H1 (cell line): ENCODE measurements around the gene TTC24. TPM values are rescaled to one million over a fixed set of nuclear protein-coding genes. Genes with fewer than 3 reads are reported as not detected.

Source experiments
- CTCF ChIA-PET: fragments of 300-600 bp; sonication (Branson Sonifier 250); formaldehyde crosslinking; loops from one replicate; lab custom pipeline; 2021; ENCODE audit not compliant: partially characterized antibody; lab: Charles Lee
- POLR2A ChIA-PET: fragments of 300-600 bp; sonication (Branson Sonifier 250); formaldehyde crosslinking; loops from one replicate; lab custom pipeline; 2021; ENCODE audit warnings: inconsistent platforms; ENCODE audit not compliant: partially characterized antibody; lab: Charles Lee
- DNase-seq, 2 experiments: peaks; one replicate each; pipeline versions ENCODE4 v3.0.0 to v3.0.0-alpha.2; 2010 to 2022; ENCODE audit warnings: low spot score in 2 of 2, low read depth in 1 of 2, mixed read lengths in 1 of 2
- FAIRE-seq: peaks from 2 replicates; lab custom pipeline; 2011; peaks lifted over from hg19 to GRCh38; lab: Jason Lieb, UNC
- H2AFZ ChIP-seq: 2 replicates; pipeline ENCODE4 v1.8.1; 2012; ENCODE audit warnings: low read length, inconsistent platforms
- H2AK5ac ChIP-seq: 2 replicates; pipeline ENCODE4 v1.6.1; 2013; ENCODE audit warnings: low read depth, low read length
- H2BK120ac ChIP-seq: replicated peaks from 2 replicates; pipeline ENCODE3; 2013; ENCODE audit warnings: low read depth, low read length, inconsistent platforms
- H2BK12ac ChIP-seq: 2 replicates; pipeline ENCODE4 v1.6.1; 2013; ENCODE audit warnings: low read depth, low read length
- H2BK15ac ChIP-seq: 2 replicates; pipeline ENCODE4 v1.6.1; 2013; ENCODE audit warnings: low read length
- H2BK20ac ChIP-seq: 2 replicates; pipeline ENCODE4 v1.6.1; 2013; ENCODE audit warnings: low read length
- H2BK5ac ChIP-seq: 2 replicates; pipeline ENCODE4 v1.6.1; 2013; ENCODE audit warnings: low read depth, low read length
- H3K14ac ChIP-seq: 2 replicates; pipeline ENCODE4 v1.6.1; 2013; ENCODE audit warnings: inconsistent platforms; ENCODE audit not compliant: insufficient read length
- H3K18ac ChIP-seq: 2 replicates; pipeline ENCODE4 v1.6.1; 2013; ENCODE audit warnings: low read length; ENCODE audit errors: extremely low read depth
- H3K23ac ChIP-seq: 2 replicates; pipeline ENCODE4 v1.6.1; 2013; ENCODE audit warnings: inconsistent platforms; ENCODE audit not compliant: insufficient read length
- H3K23me2 ChIP-seq: 2 replicates; pipeline ENCODE4 v1.6.1; 2013; ENCODE audit warnings: low read depth, low read length
- H3K27ac ChIP-seq: 2 replicates; pipeline ENCODE4 v1.6.1; 2011; ENCODE audit warnings: low read depth, low read length, inconsistent platforms
- H3K27me3 ChIP-seq, 4 experiments: replicated peaks in 1 of 4; 1 replicate in 1 of 4; 2 replicates in 3 of 4; pipeline versions ENCODE4 v1.6.1 to v1.8.1; 2011 to 2013; ENCODE audit warnings: low read length in 3 of 4, mild to moderate bottlenecking in 3 of 4, inconsistent platforms in 2 of 4, mixed read lengths in 2 of 4, moderate library complexity in 1 of 4; ENCODE audit not compliant: control insufficient read depth in 3 of 4, insufficient read depth in 3 of 4; ENCODE audit errors: extremely low read depth in 1 of 4
- H3K36me3 ChIP-seq, 4 experiments: 2 replicates each; pipeline versions ENCODE4 v1.6.1 to v1.8.1; 2011 to 2013; ENCODE audit warnings: mild to moderate bottlenecking in 4 of 4, low read length in 3 of 4, moderate library complexity in 2 of 4, control low read depth in 1 of 4, inconsistent platforms in 1 of 4; ENCODE audit not compliant: insufficient read depth in 4 of 4, control insufficient read depth in 2 of 4
- H3K4ac ChIP-seq: replicated peaks from 2 replicates; pipeline ENCODE3; 2013; ENCODE audit warnings: low read length, low read depth, mixed read lengths, inconsistent platforms; ENCODE audit not compliant: insufficient read length
- H3K4me1 ChIP-seq, 4 experiments: replicated peaks in 1 of 4; 1 replicate in 1 of 4; 2 replicates in 3 of 4; pipeline versions ENCODE4 v1.6.1 to v1.8.1; 2011 to 2013; ENCODE audit warnings: low read length in 3 of 4, inconsistent platforms in 2 of 4, mixed read lengths in 1 of 4; ENCODE audit not compliant: insufficient read depth in 4 of 4, control insufficient read depth in 3 of 4
- H3K4me2 ChIP-seq, 2 experiments: 2 replicates each; pipeline versions ENCODE4 v1.6.1 to v1.8.1; 2011 to 2013; ENCODE audit warnings: low read depth in 2 of 2, low read length in 2 of 2, control low read depth in 1 of 2, inconsistent platforms in 1 of 2, mild to moderate bottlenecking in 1 of 2; ENCODE audit not compliant: insufficient read depth in 1 of 2
- H3K4me3 ChIP-seq, 4 experiments: fragments of 200-600, 300-600 bp in 1 of 4; sonication (generic), shearing (Covaris generic), sonication (Bioruptor Twin) in 1 of 4; 2 replicates each; pipeline versions ENCODE4 v1.5.1 to v1.8.1; 2011 to 2016; ENCODE audit warnings: low read length in 4 of 4, low read depth in 3 of 4, control low read depth in 2 of 4, inconsistent platforms in 2 of 4, mild to moderate bottlenecking in 2 of 4, mixed read lengths in 1 of 4, moderate library complexity in 1 of 4; ENCODE audit not compliant: insufficient read depth in 2 of 4; ENCODE audit errors: extremely low read depth in 1 of 4
- H3K56ac ChIP-seq: replicated peaks from 2 replicates; pipeline ENCODE3; 2013; ENCODE audit warnings: low read depth, mild to moderate bottlenecking, mixed read lengths, low read length, inconsistent platforms; ENCODE audit not compliant: insufficient read length
- H3K79me1 ChIP-seq: 2 replicates; pipeline ENCODE4 v1.6.1; 2013; ENCODE audit warnings: low read depth, low read length, control low read depth
- H3K79me2 ChIP-seq, 2 experiments: 2 replicates each; pipeline versions ENCODE4 v1.6.1 to v1.8.1; 2012 to 2013; ENCODE audit warnings: low read length in 2 of 2, mild to moderate bottlenecking in 2 of 2, inconsistent platforms in 1 of 2; ENCODE audit not compliant: insufficient read depth in 2 of 2, control insufficient read depth in 1 of 2
- H3K9ac ChIP-seq, 4 experiments: replicated peaks in 1 of 4; 1 replicate in 1 of 4; 2 replicates in 3 of 4; pipeline versions ENCODE4 v1.6.1 to v1.8.1; 2011 to 2013; ENCODE audit warnings: low read depth in 3 of 4, low read length in 3 of 4, control low read depth in 2 of 4, mild to moderate bottlenecking in 2 of 4, moderate library complexity in 2 of 4, inconsistent platforms in 1 of 4; ENCODE audit errors: extremely low read depth in 1 of 4
- H3K9me3 ChIP-seq, 2 experiments: 2 replicates each; pipeline versions ENCODE4 v1.6.1 to v1.8.1; 2012 to 2013; ENCODE audit warnings: mild to moderate bottlenecking in 2 of 2, moderate library complexity in 2 of 2, control low read depth in 1 of 2, inconsistent platforms in 1 of 2, low read depth in 1 of 2, low read length in 1 of 2, mixed read lengths in 1 of 2; ENCODE audit not compliant: insufficient read depth in 2 of 2
- H4K20me1 ChIP-seq, 2 experiments: replicated peaks in 1 of 2; 2 replicates each; pipeline versions ENCODE3 to v1.8.1; 2011 to 2013; ENCODE audit warnings: inconsistent platforms in 2 of 2, low read length in 2 of 2, mild to moderate bottlenecking in 1 of 2; ENCODE audit not compliant: insufficient read depth in 2 of 2, control insufficient read depth in 1 of 2
- H4K5ac ChIP-seq: 2 replicates; pipeline ENCODE4 v1.6.1; 2013; ENCODE audit warnings: low read length, low read depth, mixed read lengths, inconsistent platforms; ENCODE audit not compliant: insufficient read length
- H4K8ac ChIP-seq: 2 replicates; pipeline ENCODE4 v1.8.0; 2013; ENCODE audit warnings: mild to moderate bottlenecking, moderate library complexity, low read length, inconsistent platforms; ENCODE audit not compliant: insufficient read depth; ENCODE audit errors: extremely low read depth
- H4K91ac ChIP-seq: replicated peaks from 2 replicates; pipeline ENCODE3; 2013; ENCODE audit warnings: low read length, mixed read lengths, inconsistent platforms; ENCODE audit not compliant: insufficient read length
- ATF3 ChIP-seq: IDR thresholded peaks from 2 replicates; pipeline ENCODE4 v1.6.1; 2011; ENCODE audit warnings: low read depth, mild to moderate bottlenecking, low read length; ENCODE audit not compliant: insufficient read depth
- JUND ChIP-seq: IDR thresholded peaks from 2 replicates; pipeline ENCODE4 v1.6.1; 2011; ENCODE audit warnings: mild to moderate bottlenecking, improper control_type of control experiment, low read length
- WGBS, 2 experiments: shearing (Covaris generic) in 1 of 2; methylation state at CpG; one replicate each; pipeline versions ENCODE4 v1.1.6 to v1.1.7; 2013 to 2015; ENCODE audit warnings: low lambda C conversion rate in 2 of 2, mixed read lengths in 2 of 2, inconsistent platforms in 1 of 2, low coverage in 1 of 2, missing lambda C conversion rate in 1 of 2; ENCODE audit not compliant: insufficient replicate concordance in 2 of 2, insufficient coverage in 1 of 2, insufficient read length in 1 of 2; ENCODE audit errors: extremely low coverage in 1 of 2, missing lambda C conversion rate in 1 of 2; 5-methylcytosine and 5-hydroxymethylcytosine counted together
- polyA plus RNA-seq, 7 experiments: library from polyadenylated mRNA; depleted of rRNA in 3 of 7; stranded (reverse) in 5 of 7; unstranded in 2 of 7; fragments of >200 nt in 5 of 7; fragments of 200-250 nt in 2 of 7; gene quantifications; 1 replicate in 5 of 7; 2 replicates in 1 of 7; 4 replicates in 1 of 7; pipeline versions ENCODE4 v1.2.1 to v1.2.3, GENCODE V29; 2011 to 2013; ENCODE audit warnings: missing spikeins in 2 of 7, mixed read lengths in 2 of 7
- total RNA-seq: library from RNA; stranded (reverse); fragmentation: NEBNext Ultra II Directional; extraction: Animal tissue kit (Norgen Biotek cat#: 25700); gene quantifications from 2 replicates; pipeline ENCODE4 v1.2.1, GENCODE V29; 2021

Gene TTC24
- total and polyA plus RNA-seq, 2 of the 8 experiments (the other 6 are each of a cell fraction or from before 2014, with no cell fraction given) = 0.08 TPM; not detected in 1

GRCh38 chr1:156596426-156596825 lies 16.9 kb downstream of the TTC24 start:
- Histone ChIP-seq H3K23ac (no peak overlapping the region), H2AFZ (no peak overlapping the region), H2BK20ac (no peak overlapping the region), H3K79me1 (peaks cover 4% of the 10 kb centered on the region; the same call in 1 of the 2 replicates), H4K20me1 (peaks cover 0 to 6% of the 10 kb centered on the region in 2 experiments), H4K5ac (no peak overlapping the region), H2BK120ac (no peak overlapping the region), H4K91ac (no peak overlapping the region), H3K79me2 (peaks cover 3 to 19% of the 10 kb centered on the region in 2 experiments), H2BK5ac (no peak overlapping the region), H3K36me3 (peaks cover 19 to 57% (median 43%) of the 10 kb centered on the region in 4 experiments), H3K4me3 (no peak overlapping the region), H3K4ac (no peak overlapping the region), H3K56ac (no peak overlapping the region), H3K9ac (no peak overlapping the region), H3K18ac (no peak overlapping the region), H3K27ac (no peak overlapping the region), H3K27me3 (no peaks in the 10 kb centered on the region), H2BK15ac (no peak overlapping the region), H3K9me3 (no peaks in the 10 kb centered on the region), H3K23me2 (peaks cover 9% of the 10 kb centered on the region; the same call in 1 of the 2 replicates), H2AK5ac (no peak overlapping the region), H4K8ac (no peak overlapping the region), H2BK12ac (no peak overlapping the region), H3K4me2 (no peak overlapping the region), H3K4me1 (peaks cover 0 to 3% (median under 1%) of the 10 kb centered on the region in 4 experiments; a peak in 3 of 7 replicates), H3K14ac (no peak overlapping the region)
- ChIA-PET CTCF (interaction anchor here (0.6 to 4.0 kb wide), 7 partner anchors 9 to 31 kb away, joined by 3 to 30 read pairs (median 4); no protein-coding TSS in a partner anchor), POLR2A (interaction anchor here (0.8 to 1.6 kb wide), 7 partner anchors 9 to 56 kb away, joined by 3 to 5 read pairs (median 4); no protein-coding TSS in a partner anchor)
- no peak for FAIRE-seq
- 98% methylated on average over 3 of the region's 3 CpGs; no CpG with 5 or more reads in 1 of the 2 experiments for WGBS, 2 experiments
- DNase-seq = no peak
- TF ChIP-seq JUND (no peak), ATF3 (no peak)
